ENCODE data around the gene GALNT11. TPM values are rescaled to one million over a fixed set of nuclear protein-coding genes. Genes with fewer than 3 reads are reported as not detected.

The GALNT11 gene
- total and polyA plus RNA-seq, 9 of the 15 experiments (the other 6 are each of a cell fraction or from before 2014, with no cell fraction given) = 8.2 to 59.5 (median 36.5) TPM

DNA sequence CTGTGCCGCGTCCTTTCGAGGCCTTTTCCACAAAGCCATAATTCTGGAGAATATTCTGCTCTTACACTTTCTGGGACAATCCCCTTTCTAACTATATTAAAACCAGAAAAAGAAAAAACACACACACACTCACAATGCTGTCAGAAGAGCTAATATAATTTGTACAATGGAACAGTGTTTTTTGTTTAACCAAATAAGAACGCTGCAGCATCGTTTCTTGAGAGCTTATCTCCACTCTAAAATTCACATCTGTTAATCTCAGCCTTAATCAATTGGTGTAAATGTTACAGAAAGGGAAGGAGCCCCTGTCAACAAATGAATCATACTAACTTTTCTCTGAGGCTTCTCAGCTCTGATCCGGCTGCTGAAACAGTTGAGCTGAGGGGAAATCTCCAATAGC is 123.9 kb downstream of the GALNT11 start:
- in situ Hi-C loops (cut with MboI) (no loop called here), intact Hi-C loops (cut with micrococcal nuclease) (no loop called here)
- TF ChIP-seq, protein P1, sequence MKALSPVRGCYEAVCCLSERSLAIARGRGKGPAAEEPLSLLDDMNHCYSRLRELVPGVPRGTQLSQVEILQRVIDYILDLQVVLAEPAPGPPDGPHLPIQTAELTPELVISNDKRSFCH (CRISPR knock-in tag; IDR thresholded peaks at IDR 0.05) = no peak
- TF ChIP-seq, protein P1 (tag; IDR thresholded peaks at IDR 0.05) = no peak
- no peak for TF ChIP-seq EZH2 (IDR thresholded peaks at IDR 0.05; ENCODE audit: borderline replicate concordance, low read depth, low read length)
- no peak for TF ChIP-seq PTRF (tag; IDR thresholded peaks at IDR 0.05)
- no peak for FAIRE-seq
- ChIA-PET CTCF (ENCODE audit: low intra/inter-chr PET ratio) (no interaction called here), POLR2A (interaction anchor here (1.0 to 1.6 kb wide), 4 partner anchors 10 to 357 kb away, joined by 3 to 8 read pairs (median 4); no protein-coding TSS in a partner anchor)
- 76% methylated on average over 6 of the region's 6 CpGs for WGBS (ENCODE audit: insufficient coverage, low coverage, missing lambda C conversion rate)
- no peaks in the 10 kb centered on the region for H3K9me3 ChIP-seq (replicated peaks; ENCODE audit: control insufficient read depth, insufficient read depth, low read depth, low read length)
- no peaks in the 10 kb centered on the region; the same call in 1 of the 2 replicates for H4K20me1 ChIP-seq (replicated peaks; ENCODE audit: control insufficient read depth, insufficient read depth, low read length)
- peaks cover 4% of the 10 kb centered on the region for H3K9me1 ChIP-seq (ENCODE audit: control insufficient read depth, insufficient read depth, low read length)
- H3K27me3 ChIP-seq (ENCODE audit: control insufficient read depth in 2 of 2, insufficient read depth in 2 of 2, low read length in 2 of 2) = no peaks in the 10 kb centered on the region
- no peak overlapping the region for H3K9ac ChIP-seq (ENCODE audit: insufficient read depth in 1 of 2, low read depth in 2 of 2, low read length in 2 of 2)
- no peak overlapping the region for H2AFZ ChIP-seq (ENCODE audit: low read depth, low read length)
- no TSS peak for BruUV-seq (replicated peaks)
- no peak overlapping the region for H3K27ac ChIP-seq (ENCODE audit: extremely low read depth, low read depth, low read length)
- ATAC-seq = no peak
- peaks cover 96% of the 10 kb centered on the region for H3K36me3 ChIP-seq (ENCODE audit: control insufficient read depth, insufficient read depth, low read length)
- no peaks in the 10 kb centered on the region for H3K79me2 ChIP-seq (ENCODE audit: control insufficient read depth, insufficient read depth, low read length)
- no peak overlapping the region for H3K4me3 ChIP-seq
- DNase-seq (ENCODE audit: extremely low read depth in 1 of 4, low spot score in 3 of 4) = no peak
- H3K4me2 ChIP-seq (ENCODE audit: insufficient read depth, low read length) = no peak overlapping the region
- no peaks in the 10 kb centered on the region for H3K4me1 ChIP-seq (replicated peaks in 1 of 2; ENCODE audit: control insufficient read depth in 2 of 2, insufficient read depth in 2 of 2, low read length in 2 of 2)

DNA sequence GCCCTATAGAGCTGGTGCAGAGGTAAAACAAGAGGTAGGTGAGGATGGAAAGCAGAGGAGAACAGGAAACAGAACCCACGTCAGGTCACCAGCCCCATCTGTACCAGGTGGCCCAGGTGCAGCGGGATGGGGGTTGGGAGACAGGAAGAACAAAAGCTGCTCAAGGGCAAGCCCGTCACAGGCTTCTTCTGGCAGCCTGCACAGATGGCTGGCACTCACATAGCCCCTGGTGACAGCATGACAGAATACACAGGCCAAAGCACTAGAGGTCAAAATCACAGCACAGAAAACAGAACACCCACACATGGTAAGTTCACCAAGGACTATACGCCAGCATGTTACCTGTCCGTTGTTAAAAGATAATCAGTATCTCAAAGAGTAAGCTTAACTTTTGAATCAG is 126.8 kb downstream of the GALNT11 start:
- H3K9me1 ChIP-seq (ENCODE audit: control insufficient read depth, insufficient read depth, low read length) = no peaks in the 10 kb centered on the region
- in situ Hi-C loops (cut with MboI) (no loop called here), intact Hi-C loops (cut with micrococcal nuclease) (no loop called here)
- WGBS (ENCODE audit: insufficient coverage, low coverage, missing lambda C conversion rate) = 96% methylated on average over 5 of the region's 5 CpGs
- TF ChIP-seq POLR2A (conservative IDR thresholded peaks at IDR 0.05) (no peak), HMG20B (CRISPR knock-in tag; IDR thresholded peaks at IDR 0.05) (no peak)
- TF ChIP-seq, protein P2, sequence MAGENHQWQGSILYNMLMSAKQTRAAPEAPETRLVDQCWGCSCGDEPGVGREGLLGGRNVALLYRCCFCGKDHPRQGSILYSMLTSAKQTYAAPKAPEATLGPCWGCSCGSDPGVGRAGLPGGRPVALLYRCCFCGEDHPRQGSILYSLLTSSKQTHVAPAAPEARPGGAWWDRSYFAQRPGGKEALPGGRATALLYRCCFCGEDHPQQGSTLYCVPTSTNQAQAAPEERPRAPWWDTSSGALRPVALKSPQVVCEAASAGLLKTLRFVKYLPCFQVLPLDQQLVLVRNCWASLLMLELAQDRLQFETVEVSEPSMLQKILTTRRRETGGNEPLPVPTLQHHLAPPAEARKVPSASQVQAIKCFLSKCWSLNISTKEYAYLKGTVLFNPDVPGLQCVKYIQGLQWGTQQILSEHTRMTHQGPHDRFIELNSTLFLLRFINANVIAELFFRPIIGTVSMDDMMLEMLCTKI (IDR thresholded peaks at IDR 0.05; ENCODE audit: partially characterized antibody) = no peak
- H3K4me1 ChIP-seq (replicated peaks in 1 of 2; ENCODE audit: control insufficient read depth in 2 of 2, insufficient read depth in 2 of 2, low read length in 2 of 2) = no peaks in the 10 kb centered on the region
- FAIRE-seq = no peak
- no peak for DNase-seq (ENCODE audit: extremely low read depth in 1 of 4, low spot score in 3 of 4)
- H3K36me3 ChIP-seq (ENCODE audit: control insufficient read depth, insufficient read depth, low read length) = peaks cover 95% of the 10 kb centered on the region
- BruUV-seq (replicated peaks) = no TSS peak
- POLR2A ChIA-PET = interaction anchor here (1.0 to 1.7 kb wide), 2 partner anchors 9 to 12 kb away, joined by 3 to 10 read pairs; no protein-coding TSS in a partner anchor
- H3K27ac ChIP-seq (ENCODE audit: extremely low read depth, low read depth, low read length) = no peak overlapping the region
- no peaks in the 10 kb centered on the region for H3K79me2 ChIP-seq (ENCODE audit: control insufficient read depth, insufficient read depth, low read length)
- H3K9ac ChIP-seq (ENCODE audit: insufficient read depth in 1 of 2, low read depth in 2 of 2, low read length in 2 of 2) = no peak overlapping the region
- H4K20me1 ChIP-seq (replicated peaks; ENCODE audit: control insufficient read depth, insufficient read depth, low read length) = no peaks in the 10 kb centered on the region
- CTCF ChIA-PET (ENCODE audit: low intra/inter-chr PET ratio) = no interaction called here
- H3K27me3 ChIP-seq (ENCODE audit: control insufficient read depth in 2 of 2, insufficient read depth in 2 of 2, low read length in 2 of 2) = no peaks in the 10 kb centered on the region
- no peak overlapping the region for H2AFZ ChIP-seq (ENCODE audit: low read depth, low read length)
- no peak overlapping the region for H3K4me3 ChIP-seq
- no peak for ATAC-seq
- no peak overlapping the region for H3K4me2 ChIP-seq (ENCODE audit: insufficient read depth, low read length)
- H3K9me3 ChIP-seq (replicated peaks; ENCODE audit: control insufficient read depth, insufficient read depth, low read depth, low read length) = no peaks in the 10 kb centered on the region
